Loucy (cell line): ENCODE measurements around the gene IFNLR1.

Experiments
- CTCF ChIP-seq: fragments of 200-600 bp; sonication (generic); conservative IDR thresholded peaks from 2 replicates; pipeline ENCODE4 v1.5.1; 2014; ENCODE audit warnings: mild to moderate bottlenecking, antibody characterized with exemption, low read length
- EZH2phosphoT487 ChIP-seq: fragments of 200-600 bp; IDR thresholded peaks from 2 replicates; pipeline ENCODE4 v1.6.1; 2018; ENCODE audit warnings: antibody characterized with exemption, mild to moderate bottlenecking, moderate library complexity, borderline replicate concordance

- TF ChIP-seq EZH2phosphoT487: no peak
- no peak for TF ChIP-seq CTCF
Measured at GRCh38 chr1:24190983-24191461, 3.9 kb upstream of the IFNLR1 start.
